Esophagus squamous epithelium (tissue), 5 donors: ENCODE data around the gene EMC6. TPM values are rescaled to one million over a fixed set of nuclear protein-coding genes. Genes with fewer than 3 reads are reported as not detected.

ENCODE experiments used
- DNase-seq: peaks from one replicate; lab custom pipeline; 2025; lab: John Stamatoyannopoulos, UW
- H3K27ac ChIP-seq, 4 donors: fragments of 200-600 bp; sonication (generic); one replicate each; pipeline ENCODE4 v1.5.1; 2016 to 2019; ENCODE audit warnings: mild to moderate bottlenecking in 1 of 4
- H3K27me3 ChIP-seq, 4 donors: fragments of 200-600 bp; sonication (generic); 1 replicate in 3 of 4; 2 replicates in 1 of 4; pipeline versions ENCODE4 v1.5.1 to v1.6.0; 2017 to 2021; ENCODE audit warnings: antibody characterized with exemption in 1 of 4
- H3K36me3 ChIP-seq, 3 donors: fragments of 200-600 bp; sonication (generic); one replicate each; pipeline ENCODE4 v1.5.1; 2016 to 2019
- H3K4me1 ChIP-seq, 3 donors: fragments of 200-600 bp; sonication (generic); one replicate each; pipeline ENCODE4 v1.5.1; 2017 to 2019
- H3K4me3 ChIP-seq, 4 donors: fragments of 200-600 bp; sonication (generic); 1 replicate in 3 of 4; 2 replicates in 1 of 4; pipeline ENCODE4 v1.5.1; 2016 to 2019; ENCODE audit warnings: mild to moderate bottlenecking in 2 of 4, moderate library complexity in 1 of 4
- H3K9me3 ChIP-seq, 3 donors: fragments of 200-600 bp; sonication (generic); one replicate each; pipeline ENCODE4 v1.5.1; 2016 to 2019
- POLR2A ChIP-seq, 4 donors: fragments of 450-650 bp; IDR thresholded peaks; one replicate each; pipeline ENCODE4 v1.6.1; 2017; ENCODE audit warnings: antibody characterized with exemption in 4 of 4, mild to moderate bottlenecking in 4 of 4, moderate library complexity in 3 of 4
- WGBS, 2 donors: methylation state at CpG; one replicate each; pipeline ENCODE4 v1.1.5; 2018; 5-methylcytosine and 5-hydroxymethylcytosine counted together
- intact Hi-C: fragments of 100-400 bp; cut with DNase I; formaldehyde crosslinking; loops from one replicate; pipeline ENCODE4 v1.15.0; 2022
- total RNA-seq, 4 donors: library from RNA; depleted of rRNA; stranded (reverse); fragments of >200 nt; gene quantifications; one replicate each; pipeline ENCODE4 v1.1.0, GENCODE V29; 2016
- TF ChIP-seq, protein P1 (sequence below), 6 experiments: fragments of 450-650 bp in 4 of 6; fragments of 200-600 bp in 2 of 6; sonication (generic) in 2 of 6; IDR thresholded peaks; one replicate each; pipeline ENCODE4 v1.5.1; 2016 to 2019; ENCODE audit warnings: antibody characterized with exemption in 6 of 6, mild to moderate bottlenecking in 4 of 6, moderate library complexity in 4 of 6
- donor health status: DM: yes; HTN: yes; CAD: no.

Gene EMC6
- 10 to 100 TPM; 14.5 to 26.3 (median 19.0) TPM for total RNA-seq

DNA sequence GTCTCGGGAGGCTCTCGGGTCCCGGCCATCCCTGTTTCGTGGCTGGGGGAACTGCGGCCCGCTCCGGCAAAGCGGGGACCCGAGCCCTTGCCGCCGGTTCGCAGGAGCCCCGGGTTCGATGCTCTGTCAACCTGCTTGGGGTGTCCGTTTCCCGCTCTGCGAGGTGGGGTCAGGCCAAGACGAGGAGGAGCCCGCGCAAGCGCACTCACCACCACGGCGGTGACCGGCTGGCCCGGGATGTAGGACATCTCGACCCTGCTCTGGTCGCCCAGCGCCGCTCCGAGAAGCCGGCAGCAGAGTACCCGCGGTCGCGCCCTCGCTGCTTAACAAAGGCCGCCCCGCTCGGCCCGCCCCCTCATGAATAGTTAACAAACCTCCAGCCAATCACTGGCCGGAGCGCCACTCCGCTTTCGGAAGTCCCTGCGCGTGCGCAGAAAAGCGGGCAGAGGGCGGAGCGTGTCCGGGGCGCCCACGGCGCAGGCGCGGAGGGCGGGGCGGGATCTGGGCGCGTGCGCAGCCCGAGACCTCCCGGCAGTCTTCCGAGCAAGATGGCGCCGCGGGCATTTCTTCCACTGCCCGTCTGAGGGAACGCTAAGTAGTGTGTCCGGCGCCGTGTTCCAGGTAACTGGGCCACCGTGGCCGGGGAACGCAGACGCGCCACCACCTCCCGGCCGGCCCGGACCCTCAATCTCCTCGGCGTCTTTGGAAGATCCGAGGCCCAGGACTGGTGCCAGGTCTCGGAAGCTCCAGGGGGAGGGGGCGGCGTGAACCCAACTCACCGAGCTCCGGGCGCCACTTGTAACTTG, at the start of gene EMC6, which contains the start of gene TAX1BP3:
EMC6 (plus strand) TSS at position 534 of the 806 bp plus-strand sequence. CDS start 335 bp downstream, outside the sequence.
TAX1BP3 (minus strand) TSS at position 300 of the 806 bp plus-strand sequence; CDS start at position 248, 52 bp downstream.
- peaks cover 25 to 66% (median 35%) of the 10 kb centered on the region in 3 donors for H3K4me1 ChIP-seq
- peak within 1 kb of the TSS; percentile 96 to 100 (median 98) for H3K4me3 ChIP-seq
- DNase-seq, result peak; percentile 88
- peak within 1 kb of the TSS; percentile 91 to 99 (median 96) for H3K27ac ChIP-seq
- 0% methylated on average over 2 to 6 of the region's 89 CpGs for WGBS, 2 donors
- no peaks in the 10 kb centered on the region for H3K27me3 ChIP-seq
- peaks cover 13 to 34% (median 15%) of the 10 kb centered on the region in 3 donors for H3K36me3 ChIP-seq
- H3K9me3 ChIP-seq, result no peaks in the 10 kb centered on the region
- intact Hi-C loops, result no loop called here
- TF ChIP-seq POLR2A (IDR thresholded peaks at IDR 0.05), result peak in 3 of 4 donors; percentile 76 to 98 (median 96)
- TF ChIP-seq, protein P1, sequence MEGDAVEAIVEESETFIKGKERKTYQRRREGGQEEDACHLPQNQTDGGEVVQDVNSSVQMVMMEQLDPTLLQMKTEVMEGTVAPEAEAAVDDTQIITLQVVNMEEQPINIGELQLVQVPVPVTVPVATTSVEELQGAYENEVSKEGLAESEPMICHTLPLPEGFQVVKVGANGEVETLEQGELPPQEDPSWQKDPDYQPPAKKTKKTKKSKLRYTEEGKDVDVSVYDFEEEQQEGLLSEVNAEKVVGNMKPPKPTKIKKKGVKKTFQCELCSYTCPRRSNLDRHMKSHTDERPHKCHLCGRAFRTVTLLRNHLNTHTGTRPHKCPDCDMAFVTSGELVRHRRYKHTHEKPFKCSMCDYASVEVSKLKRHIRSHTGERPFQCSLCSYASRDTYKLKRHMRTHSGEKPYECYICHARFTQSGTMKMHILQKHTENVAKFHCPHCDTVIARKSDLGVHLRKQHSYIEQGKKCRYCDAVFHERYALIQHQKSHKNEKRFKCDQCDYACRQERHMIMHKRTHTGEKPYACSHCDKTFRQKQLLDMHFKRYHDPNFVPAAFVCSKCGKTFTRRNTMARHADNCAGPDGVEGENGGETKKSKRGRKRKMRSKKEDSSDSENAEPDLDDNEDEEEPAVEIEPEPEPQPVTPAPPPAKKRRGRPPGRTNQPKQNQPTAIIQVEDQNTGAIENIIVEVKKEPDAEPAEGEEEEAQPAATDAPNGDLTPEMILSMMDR (IDR thresholded peaks at IDR 0.05), result peak in 1 of 6 experiments; percentile 13

DNA sequence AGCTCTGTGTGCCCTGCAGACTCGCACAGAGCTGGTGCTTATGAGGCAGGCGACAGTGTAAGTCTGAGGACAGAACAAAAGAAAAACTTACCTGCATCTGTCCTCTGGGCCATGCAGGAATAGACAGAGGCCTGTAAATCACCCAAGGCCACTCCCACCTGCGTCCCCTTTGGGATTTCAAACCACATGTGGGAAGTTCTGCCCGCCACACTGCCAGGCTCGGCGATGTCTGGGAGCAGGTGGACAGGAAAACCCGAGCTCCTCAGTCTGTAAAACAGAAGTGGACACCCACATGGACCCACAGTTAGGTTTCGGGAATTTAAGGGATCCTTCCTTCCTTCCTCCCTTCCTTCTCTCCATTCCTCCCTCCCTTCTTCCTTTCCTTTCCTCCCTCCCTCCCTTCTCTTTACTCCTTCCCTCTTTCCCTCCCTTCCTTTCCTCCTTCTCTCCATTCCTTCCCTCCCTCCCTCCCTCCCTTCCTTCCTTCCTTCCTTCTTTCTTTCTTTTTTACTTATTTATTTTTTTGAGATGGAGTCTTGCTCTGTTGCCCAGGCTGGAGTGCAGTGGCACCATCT, 47.4 kb upstream of the EMC6 start:
- H3K27me3 ChIP-seq, result no peaks in the 10 kb centered on the region
- no peaks in the 10 kb centered on the region for H3K9me3 ChIP-seq
- intact Hi-C loops, result no loop called here
- DNase-seq, result no peak
- no peak overlapping the region for H3K4me3 ChIP-seq
- no peaks in the 10 kb centered on the region for H3K4me1 ChIP-seq
- TF ChIP-seq POLR2A (IDR thresholded peaks at IDR 0.05), result no peak
- TF ChIP-seq, protein P1 (IDR thresholded peaks at IDR 0.05), result no peak
- no peak overlapping the region for H3K27ac ChIP-seq
- H3K36me3 ChIP-seq, result peaks cover 19 to 100% (median 43%) of the 10 kb centered on the region in 3 donors
- 93 to 95% methylated on average over 8 of the region's 8 CpGs for WGBS, 2 donors

DNA sequence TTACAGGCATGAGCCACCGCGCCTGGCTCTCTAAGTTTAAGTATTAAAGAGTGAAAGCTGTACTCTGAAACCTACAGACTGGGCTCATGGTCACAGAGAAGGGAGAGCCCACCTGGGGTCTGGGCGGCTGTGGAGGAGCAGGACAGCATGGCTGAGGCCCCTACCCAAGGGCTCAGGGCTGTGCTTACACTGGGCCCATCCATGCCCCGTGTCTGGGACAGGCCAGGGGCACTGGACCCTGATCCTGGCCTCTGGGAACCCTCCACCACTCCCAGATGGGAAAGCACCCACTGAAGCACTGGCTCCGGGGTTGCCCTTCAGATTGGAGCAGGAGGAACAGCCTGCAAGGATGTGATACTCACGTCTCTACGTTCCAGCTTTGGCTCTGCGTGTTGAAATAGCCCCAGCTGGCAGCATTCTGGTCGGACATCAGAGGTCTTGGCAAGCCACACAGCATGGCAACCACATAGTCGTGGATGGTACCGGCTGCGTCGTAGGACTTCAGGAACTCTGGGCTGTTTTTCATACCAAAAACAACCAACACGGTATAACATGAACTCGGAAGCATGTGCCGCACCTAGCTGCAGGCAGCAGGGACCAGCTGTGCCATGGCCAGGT, 45.5 kb upstream of the EMC6 start:
- intact Hi-C loops, result no loop called here
- no peak for DNase-seq
- H3K27me3 ChIP-seq, result no peaks in the 10 kb centered on the region

DNA sequence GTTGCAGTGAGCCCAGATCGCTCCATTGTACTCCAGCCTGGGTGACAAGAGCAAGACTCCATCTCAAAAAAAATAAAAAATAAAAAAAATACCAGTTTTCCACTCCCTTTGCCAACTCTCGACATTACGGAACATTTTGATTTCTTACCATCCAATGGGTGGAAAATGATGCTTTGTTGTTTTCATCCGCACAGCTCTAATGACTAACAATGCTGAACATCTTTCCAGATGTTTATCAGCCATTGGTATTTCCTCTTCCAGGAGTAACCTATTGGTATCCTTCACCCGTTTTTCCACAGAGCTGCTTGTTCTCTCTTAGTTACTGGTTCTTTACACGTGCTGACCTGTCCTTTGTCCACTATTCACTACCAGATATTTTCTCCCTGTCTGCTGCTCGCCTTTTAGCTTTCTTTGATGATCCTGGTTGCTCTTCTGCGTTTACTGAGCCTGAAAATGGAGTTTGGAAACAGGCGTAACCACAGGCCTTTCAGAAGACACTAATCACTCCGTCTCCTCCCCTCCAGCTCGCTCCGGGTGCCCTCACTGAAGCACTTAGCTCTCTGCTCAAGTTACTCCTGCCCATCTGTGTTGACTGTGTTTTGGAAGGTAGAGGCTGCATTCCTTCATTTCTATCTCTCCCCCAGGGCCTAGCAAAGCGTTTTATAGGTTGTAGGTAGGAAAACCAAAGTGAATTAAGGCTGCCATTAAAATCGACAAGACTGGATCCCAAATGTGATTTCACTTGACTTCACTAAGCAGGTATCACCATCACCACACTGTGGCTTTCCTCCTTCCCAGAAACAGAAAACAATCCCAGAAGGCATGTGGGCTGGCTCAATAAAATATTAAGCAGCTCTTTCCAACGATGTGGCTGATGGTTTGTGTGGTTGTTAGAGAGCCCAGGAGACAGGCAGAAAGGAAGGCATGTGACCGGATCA, 41.5 kb upstream of the EMC6 start:
- TF ChIP-seq, protein P1 (IDR thresholded peaks at IDR 0.05), result no peak
- TF ChIP-seq POLR2A (IDR thresholded peaks at IDR 0.05), result no peak
- no peak for DNase-seq
- no peak overlapping the region for H3K4me3 ChIP-seq
- no peak overlapping the region for H3K27ac ChIP-seq
- no peaks in the 10 kb centered on the region for H3K27me3 ChIP-seq
- peaks cover 15 to 97% (median 24%) of the 10 kb centered on the region in 3 donors for H3K36me3 ChIP-seq
- H3K4me1 ChIP-seq, result no peaks in the 10 kb centered on the region
- no peaks in the 10 kb centered on the region for H3K9me3 ChIP-seq
- WGBS, 2 donors, result 83 to 85% methylated on average over 16 of the region's 16 CpGs
- intact Hi-C loops, result no loop called here

More for the DNA sequence above, 45.5 kb upstream of the EMC6 start:
- no peaks in the 10 kb centered on the region for H3K4me1 ChIP-seq
- peaks cover 19 to 100% (median 43%) of the 10 kb centered on the region in 3 donors for H3K36me3 ChIP-seq
- no peaks in the 10 kb centered on the region for H3K9me3 ChIP-seq
- no peak overlapping the region for H3K4me3 ChIP-seq
- TF ChIP-seq POLR2A (IDR thresholded peaks at IDR 0.05), result no peak
- TF ChIP-seq, protein P1 (IDR thresholded peaks at IDR 0.05), result no peak
- H3K27ac ChIP-seq, result no peak overlapping the region
- WGBS, 2 donors, result 100% methylated on average over 2 of the region's 16 CpGs
